Subcutaneous adipose tissue (tissue), 4 donors: ENCODE measurements around the gene ZNF469. TPM values are rescaled to one million over a fixed set of nuclear protein-coding genes. Genes with fewer than 3 reads are reported as not detected.

ENCODE experiments used
- CTCF ChIP-seq: fragments of 450-650 bp; IDR thresholded peaks from one replicate; pipeline ENCODE4 v1.5.1; 2016; ENCODE audit warnings: low read depth, mild to moderate bottlenecking, control low read depth, antibody characterized with exemption, moderate library complexity
- total RNA-seq, 4 donors: library from RNA; depleted of rRNA; stranded (reverse); fragments of >200 nt; gene quantifications; one replicate each; pipeline ENCODE4 v1.1.0, GENCODE V29; 2016

The ZNF469 gene
- total RNA-seq, 4 donors from 2014 or later, result 0.57 to 1.3 (median 0.75) TPM

GRCh38 chr16:88357317-88358022, 25.3 kb upstream of the ZNF469 start:
- no peak for TF ChIP-seq CTCF

DNA sequence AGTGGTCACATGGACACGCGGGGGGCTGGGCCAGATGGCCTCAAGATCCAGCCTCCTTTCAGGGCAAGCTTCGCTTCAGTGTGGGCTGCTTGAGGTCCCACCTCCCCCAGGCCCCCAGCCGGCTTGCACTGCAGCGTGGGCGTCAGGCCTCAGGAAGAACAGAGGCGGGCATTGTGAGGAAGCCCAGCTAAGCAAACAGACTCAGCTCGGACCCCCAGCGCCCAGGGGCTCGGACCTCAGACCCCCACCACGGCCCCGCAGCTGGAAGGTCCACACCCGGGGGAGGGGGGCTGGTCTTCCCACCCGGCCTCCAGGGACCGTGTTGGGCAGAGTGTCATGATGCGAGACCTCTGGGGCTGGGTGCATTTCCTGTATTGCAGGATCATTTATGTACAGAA, 24.7 kb upstream of the ZNF469 start:
- no peak for TF ChIP-seq CTCF

GRCh38 chr16:88359008-88359407, 23.8 kb upstream of the ZNF469 start:
- TF ChIP-seq CTCF, result no peak

- TF ChIP-seq CTCF, result no peak
Measured at GRCh38 chr16:88360999-88361398, 21.8 kb upstream of the ZNF469 start.

DNA sequence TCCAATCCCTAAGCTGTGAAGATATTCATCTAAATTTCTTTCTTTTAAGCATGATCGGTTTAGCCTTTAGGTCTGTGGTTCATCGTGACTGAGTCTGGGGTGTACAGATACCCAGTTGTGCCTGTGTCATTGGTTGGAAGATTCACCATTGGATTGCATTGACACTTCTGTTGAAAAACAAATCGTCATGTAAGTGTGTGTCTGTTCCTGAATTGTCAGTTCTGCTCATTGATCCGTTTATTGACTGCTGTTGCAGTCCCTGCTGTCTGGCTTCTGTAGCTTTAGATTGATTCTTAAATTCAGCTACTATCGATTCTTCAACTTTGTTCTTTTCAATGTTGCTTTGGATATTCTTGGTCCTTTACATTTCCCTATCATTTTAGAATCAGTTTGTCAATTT, 21.0 kb upstream of the ZNF469 start:
- no peak for TF ChIP-seq CTCF

DNA sequence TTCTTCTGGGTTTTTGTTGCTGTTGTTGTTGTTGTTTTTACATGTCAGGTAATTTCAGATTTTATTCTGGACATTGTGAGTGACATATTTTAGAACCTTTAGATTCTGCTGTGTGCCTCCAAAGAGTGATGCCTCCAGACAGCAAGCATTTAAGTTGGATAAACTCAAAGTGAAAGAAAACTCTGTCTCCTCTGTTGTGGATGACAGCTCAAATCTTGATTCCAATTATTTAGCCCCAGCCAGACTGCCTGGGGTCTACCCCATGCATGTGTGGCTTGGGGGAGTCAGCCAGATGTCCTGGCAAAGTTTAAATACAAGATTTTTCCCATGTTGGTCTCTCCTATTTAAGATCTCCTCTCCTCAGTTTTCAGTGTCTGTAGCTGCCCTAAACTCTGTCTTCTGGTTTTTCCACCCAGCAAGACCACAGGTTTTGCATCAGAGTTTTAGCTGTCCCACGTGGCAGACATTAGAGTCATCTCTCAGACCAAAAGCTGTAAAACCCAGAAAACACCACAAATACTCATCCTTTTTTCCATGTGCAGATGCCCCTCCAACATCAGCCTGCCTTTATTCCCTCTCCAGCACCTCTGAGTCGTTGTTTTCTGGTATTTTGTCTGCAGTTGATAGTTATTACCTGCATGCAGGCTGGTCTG, 19.4 kb upstream of the ZNF469 start:
- TF ChIP-seq CTCF, result no peak

GRCh38 chr16:88365244-88365865, 17.4 kb upstream of the ZNF469 start:
- no peak for TF ChIP-seq CTCF
